ENCODE data around the gene ENDOG.
A peak's percentile ranks its signal among the peaks of the same experiment; 100 is the strongest.

ENDOG gene

GRCh38 chr9:128809831-128810230 is 8.5 kb upstream of the ENDOG start:
- no peak for DNase-seq (ENCODE audit: low spot score)
- in situ Hi-C loops (cut with MboI; ENCODE audit: low sequenced_read_pairs, unreplicated experiment): no loop called here
- TF ChIP-seq CTCF (IDR thresholded peaks at IDR 0.05; ENCODE audit: borderline replicate concordance, control extremely low read depth, extremely low read depth, insufficient read depth, missing control alignments): no peak

GRCh38 chr9:128810873-128811272 is 7.4 kb upstream of the ENDOG start:
- in situ Hi-C loops (cut with MboI; ENCODE audit: low sequenced_read_pairs, unreplicated experiment): no loop called here
- TF ChIP-seq CTCF (IDR thresholded peaks at IDR 0.05; ENCODE audit: borderline replicate concordance, control extremely low read depth, extremely low read depth, insufficient read depth, missing control alignments): no peak
- no peak for DNase-seq (ENCODE audit: low spot score)

DNA sequence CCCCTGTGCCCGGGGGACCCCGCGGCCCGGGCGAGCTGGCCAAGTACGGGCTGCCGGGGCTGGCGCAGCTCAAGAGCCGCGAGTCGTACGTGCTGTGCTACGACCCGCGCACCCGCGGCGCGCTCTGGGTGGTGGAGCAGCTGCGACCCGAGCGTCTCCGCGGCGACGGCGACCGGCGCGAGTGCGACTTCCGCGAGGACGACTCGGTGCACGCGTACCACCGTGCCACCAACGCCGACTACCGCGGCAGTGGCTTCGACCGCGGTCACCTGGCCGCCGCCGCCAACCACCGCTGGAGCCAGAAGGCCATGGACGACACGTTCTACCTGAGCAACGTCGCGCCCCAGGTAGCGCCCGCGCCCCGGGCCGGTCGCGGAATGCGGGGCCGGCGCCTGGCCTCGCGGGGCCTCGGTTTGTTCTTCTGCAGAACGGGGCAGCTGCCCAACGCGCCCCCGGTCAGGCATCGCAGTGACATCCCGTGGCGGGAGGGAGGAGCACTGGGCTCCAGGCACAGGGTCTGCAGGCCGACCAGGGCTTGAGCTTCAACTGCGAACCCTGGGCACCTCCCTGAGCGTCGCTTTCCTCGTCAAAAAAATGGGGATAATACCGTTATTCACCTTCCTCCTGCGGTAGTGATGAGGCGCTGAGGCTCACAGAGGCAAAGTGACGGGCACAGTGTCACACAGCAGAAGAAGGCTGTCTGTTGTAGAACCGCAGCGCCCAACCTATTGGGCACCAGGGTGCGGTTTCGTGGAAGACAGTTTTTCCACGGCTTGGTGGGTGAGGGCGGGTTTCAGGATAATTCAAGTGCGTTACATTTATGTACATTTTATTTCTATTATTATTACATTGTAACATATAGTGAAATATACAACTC is 777 bp downstream of the ENDOG start:
- in situ Hi-C loops (cut with MboI; ENCODE audit: low sequenced_read_pairs, unreplicated experiment): no loop called here
- DNase-seq (ENCODE audit: low spot score): peak; percentile 71
- no peak for TF ChIP-seq CTCF (IDR thresholded peaks at IDR 0.05; ENCODE audit: borderline replicate concordance, control extremely low read depth, extremely low read depth, insufficient read depth, missing control alignments)

GRCh38 chr9:128819716-128820664 is 1.7 kb downstream of the ENDOG start:
- in situ Hi-C loops (cut with MboI; ENCODE audit: low sequenced_read_pairs, unreplicated experiment): no loop called here
- no peak for DNase-seq (ENCODE audit: low spot score)

DNA sequence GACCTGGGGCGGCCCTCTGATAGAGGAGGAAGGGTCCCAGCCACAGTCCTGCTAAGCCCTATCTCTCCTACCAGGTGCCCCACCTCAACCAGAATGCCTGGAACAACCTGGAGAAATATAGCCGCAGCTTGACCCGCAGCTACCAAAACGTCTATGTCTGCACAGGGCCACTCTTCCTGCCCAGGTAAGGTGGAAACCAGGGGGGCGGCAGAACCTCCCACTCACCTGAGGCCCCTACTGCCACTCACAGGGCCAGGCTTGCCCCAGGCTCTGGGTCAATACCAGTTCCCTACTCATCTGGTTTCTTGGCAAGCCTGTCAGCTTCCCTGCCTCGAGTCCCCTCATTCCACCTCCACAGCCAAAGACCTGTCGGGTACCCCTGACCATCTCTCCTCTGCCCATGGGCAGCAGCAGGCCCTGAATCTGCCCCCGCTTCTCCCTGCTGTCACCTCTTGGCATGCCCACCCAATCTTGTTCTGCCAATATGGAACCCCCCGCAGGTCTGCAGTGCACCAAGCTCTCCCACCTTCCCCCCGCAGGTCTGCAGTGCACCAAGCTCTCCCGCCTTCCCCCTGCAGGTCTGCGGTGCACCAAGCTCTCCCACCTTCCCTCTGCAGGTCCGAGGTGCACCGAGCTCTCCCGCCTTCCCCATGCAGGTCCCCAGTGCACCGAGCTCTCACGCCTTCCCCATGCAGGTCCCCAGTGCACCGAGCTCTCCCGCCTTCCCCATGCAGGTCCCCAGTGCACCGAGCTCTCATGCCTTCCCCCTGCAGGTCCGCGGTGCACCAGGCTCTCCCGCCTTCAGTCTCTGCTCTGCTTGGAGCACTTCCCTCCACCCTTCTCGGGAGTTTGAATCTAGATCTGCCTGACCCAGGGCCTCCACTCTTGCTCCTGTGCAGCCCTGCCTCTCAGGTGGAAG is 2.6 kb downstream of the ENDOG start:
- no peak for DNase-seq (ENCODE audit: low spot score)
- in situ Hi-C loops (cut with MboI; ENCODE audit: low sequenced_read_pairs, unreplicated experiment): no loop called here
- no peak for TF ChIP-seq CTCF (IDR thresholded peaks at IDR 0.05; ENCODE audit: borderline replicate concordance, control extremely low read depth, extremely low read depth, insufficient read depth, missing control alignments)

More at GRCh38 chr9:128819716-128820664, 1.7 kb downstream of the ENDOG start:
- TF ChIP-seq CTCF (IDR thresholded peaks at IDR 0.05; ENCODE audit: borderline replicate concordance, control extremely low read depth, extremely low read depth, insufficient read depth, missing control alignments): no peak
